HL-60 (cell line): Measurements from ENCODE around the gene ZBTB5.
"Not testable (repeated sequence)": the region's sequence is repeated elsewhere in the genome, so short reads cannot be mapped to it uniquely, and the experiment has no call there.

Source experiments
- DNase-seq, 2 experiments: peaks; one replicate each; pipeline ENCODE4 v3.0.0-alpha.2; 2010 to 2020; ENCODE audit warnings: low read depth in 1 of 2, low spot score in 1 of 2
- H3K27ac ChIP-seq: fragments of 250-450 bp; sonication (Bioruptor Pico); replicated peaks from 2 replicates; pipeline ENCODE4 v1.5.1; 2020; ENCODE audit warnings: mild to moderate bottlenecking, moderate library complexity
- H3K27me3 ChIP-seq: fragments of 250-450 bp; sonication (Bioruptor Pico); 2 replicates; pipeline ENCODE4 v1.5.1; 2021; ENCODE audit warnings: mild to moderate bottlenecking, moderate library complexity; ENCODE audit not compliant: insufficient read depth, poor library complexity, severe bottlenecking
- H3K4me3 ChIP-seq: replicated peaks from 2 replicates; pipeline ENCODE4 v1.5.1; 2011; ENCODE audit warnings: mild to moderate bottlenecking, control low read depth, low read length; ENCODE audit not compliant: insufficient read depth
- GABPA ChIP-seq: IDR thresholded peaks from 2 replicates; pipeline ENCODE4 v1.6.1; 2012; ENCODE audit warnings: low read depth
- POLR2AphosphoS5 ChIP-seq: IDR thresholded peaks from 2 replicates; pipeline ENCODE4 v1.6.1; 2012; ENCODE audit warnings: low read depth
- REST ChIP-seq: IDR thresholded peaks from 2 replicates; pipeline ENCODE4 v1.6.1; 2012; ENCODE audit warnings: low read depth; ENCODE audit not compliant: insufficient replicate concordance
- SPI1 ChIP-seq: IDR thresholded peaks from 2 replicates; pipeline ENCODE4 v1.6.1; 2012; ENCODE audit warnings: low read depth, mild to moderate bottlenecking, borderline replicate concordance
- TF ChIP-seq, protein P1 (sequence below): IDR thresholded peaks from one replicate; pipeline ENCODE4 v1.5.1; 2011; ENCODE audit warnings: low read length, control low read depth, inconsistent platforms; ENCODE audit not compliant: insufficient read depth

ZBTB5 gene

GRCh38 chr9:37480759-37481158 lies 15.5 kb upstream of the ZBTB5 start:
- DNase-seq = no peak
- Histone ChIP-seq H3K27ac (no peak overlapping the region), H3K4me3 (no peak overlapping the region), H3K27me3 (no peaks in the 10 kb centered on the region)
- no peak for TF ChIP-seq GABPA
- TF ChIP-seq, protein P1, sequence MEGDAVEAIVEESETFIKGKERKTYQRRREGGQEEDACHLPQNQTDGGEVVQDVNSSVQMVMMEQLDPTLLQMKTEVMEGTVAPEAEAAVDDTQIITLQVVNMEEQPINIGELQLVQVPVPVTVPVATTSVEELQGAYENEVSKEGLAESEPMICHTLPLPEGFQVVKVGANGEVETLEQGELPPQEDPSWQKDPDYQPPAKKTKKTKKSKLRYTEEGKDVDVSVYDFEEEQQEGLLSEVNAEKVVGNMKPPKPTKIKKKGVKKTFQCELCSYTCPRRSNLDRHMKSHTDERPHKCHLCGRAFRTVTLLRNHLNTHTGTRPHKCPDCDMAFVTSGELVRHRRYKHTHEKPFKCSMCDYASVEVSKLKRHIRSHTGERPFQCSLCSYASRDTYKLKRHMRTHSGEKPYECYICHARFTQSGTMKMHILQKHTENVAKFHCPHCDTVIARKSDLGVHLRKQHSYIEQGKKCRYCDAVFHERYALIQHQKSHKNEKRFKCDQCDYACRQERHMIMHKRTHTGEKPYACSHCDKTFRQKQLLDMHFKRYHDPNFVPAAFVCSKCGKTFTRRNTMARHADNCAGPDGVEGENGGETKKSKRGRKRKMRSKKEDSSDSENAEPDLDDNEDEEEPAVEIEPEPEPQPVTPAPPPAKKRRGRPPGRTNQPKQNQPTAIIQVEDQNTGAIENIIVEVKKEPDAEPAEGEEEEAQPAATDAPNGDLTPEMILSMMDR = no peak
- no peak for TF ChIP-seq REST
- no peak for TF ChIP-seq POLR2AphosphoS5
- no peak for TF ChIP-seq SPI1

GRCh38 chr9:37477987-37478619 lies 12.9 kb upstream of the ZBTB5 start:
- not testable (repeated sequence) for DNase-seq, H3K27me3 ChIP-seq, H3K27ac ChIP-seq, H3K4me3 ChIP-seq

DNA sequence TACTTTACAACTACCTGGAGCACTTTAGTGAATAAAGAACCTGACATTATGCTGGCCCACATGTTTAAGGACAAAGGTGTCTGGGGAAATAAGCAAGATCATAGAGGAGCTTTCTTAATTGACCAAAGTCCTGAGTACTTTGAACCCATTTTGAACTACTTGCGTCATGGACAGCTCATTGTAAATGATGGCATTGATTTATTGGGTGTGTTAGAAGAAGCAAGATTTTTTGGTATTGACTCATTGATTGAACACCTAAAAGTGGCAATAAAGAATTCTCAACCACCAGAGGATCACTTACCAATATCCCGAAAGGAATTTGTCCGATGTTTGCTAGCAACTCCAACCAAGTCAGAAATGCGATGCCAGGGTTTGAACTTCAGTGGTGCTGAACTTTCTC lies 12.2 kb upstream of the ZBTB5 start:
- H3K27ac ChIP-seq, H3K4me3 ChIP-seq, DNase-seq, H3K27me3 ChIP-seq: not testable (repeated sequence)

DNA sequence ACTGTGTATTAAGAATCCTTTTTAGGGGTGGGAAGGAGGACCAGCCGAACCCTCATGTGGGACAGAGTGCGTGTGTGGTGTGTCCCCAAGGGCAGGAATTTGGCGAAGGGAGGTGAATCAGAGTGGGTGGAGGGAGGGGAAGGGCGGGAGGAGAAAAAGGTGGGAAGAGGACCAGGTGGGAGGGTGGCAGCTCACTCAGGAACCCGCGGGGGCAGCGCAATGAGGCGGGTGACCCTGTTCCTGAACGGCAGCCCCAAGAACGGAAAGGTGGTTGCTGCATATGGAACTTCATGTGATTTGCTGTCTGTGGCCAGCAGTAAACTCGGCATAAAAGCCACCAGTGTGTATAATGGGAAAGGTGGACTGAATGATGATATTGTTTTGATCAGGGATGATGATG lies 11.7 kb upstream of the ZBTB5 start:
- Histone ChIP-seq H3K4me3 (no peak overlapping the region), H3K27ac (no peak overlapping the region), H3K27me3 (no peaks in the 10 kb centered on the region)
- TF ChIP-seq, protein P1 = no peak
- TF ChIP-seq SPI1 = no peak
- TF ChIP-seq REST = no peak
- no peak for TF ChIP-seq POLR2AphosphoS5
- no peak for TF ChIP-seq GABPA
- DNase-seq = no peak

- no peak for DNase-seq
- Histone ChIP-seq H3K27ac (no peak overlapping the region), H3K4me3 (no peak overlapping the region), H3K27me3 (no peaks in the 10 kb centered on the region)
- TF ChIP-seq GABPA (no peak), SPI1 (no peak), REST (no peak), POLR2AphosphoS5 (no peak)
- TF ChIP-seq, protein P1 = no peak
Observed at GRCh38 chr9:37474438-37474837, 9.2 kb upstream of the ZBTB5 start.

- H3K27ac ChIP-seq, H3K27me3 ChIP-seq, DNase-seq, H3K4me3 ChIP-seq: not testable (repeated sequence)
Observed at GRCh38 chr9:37473982-37474381, 8.7 kb upstream of the ZBTB5 start.
